Activated CD8-positive, alpha-beta memory T cell treated with anti-CD3 and anti-CD28 coated beads, Interleukin-2, amount 50 U/mL, for 1 hour (primary cell): ENCODE data around the gene TMEM130.

Experiments used
- DNase-seq: peaks from one replicate; pipeline ENCODE4 v3.0.0-alpha.2; 2020; ENCODE audit errors: extremely low read depth

TMEM130 gene

GRCh38 chr7:98841179-98841997 lies 28.4 kb downstream of the TMEM130 start:
- DNase-seq: peak; percentile 24

GRCh38 chr7:98840722-98841121 lies 29.1 kb downstream of the TMEM130 start:
- DNase-seq: no peak

- DNase-seq: no peak
Measured at GRCh38 chr7:98840096-98840495, 29.7 kb downstream of the TMEM130 start.

GRCh38 chr7:98837630-98837972 lies 32.2 kb downstream of the TMEM130 start:
- DNase-seq: no peak

- no peak for DNase-seq
Measured at GRCh38 chr7:98836811-98837629, 32.8 kb downstream of the TMEM130 start.

- no peak for DNase-seq
Measured at GRCh38 chr7:98834949-98835348, 34.9 kb downstream of the TMEM130 start.

GRCh38 chr7:98833022-98833421 lies 36.8 kb downstream of the TMEM130 start:
- DNase-seq: no peak

GRCh38 chr7:98831641-98832221 lies 38.1 kb downstream of the TMEM130 start:
- no peak for DNase-seq

GRCh38 chr7:98830972-98831548 lies 38.8 kb downstream of the TMEM130 start:
- no peak for DNase-seq

GRCh38 chr7:98828368-98828767 lies 41.4 kb downstream of the TMEM130 start:
- no peak for DNase-seq

- no peak for DNase-seq
Measured at GRCh38 chr7:98827258-98827657, 42.6 kb downstream of the TMEM130 start.

- DNase-seq: no peak
Measured at GRCh38 chr7:98826811-98827231, 43.0 kb downstream of the TMEM130 start.

GRCh38 chr7:98826387-98826786 lies 43.4 kb downstream of the TMEM130 start:
- DNase-seq: no peak

- no peak for DNase-seq
Measured at GRCh38 chr7:98823226-98823625, 46.6 kb downstream of the TMEM130 start.

GRCh38 chr7:98821348-98821747 lies 48.5 kb downstream of the TMEM130 start:
- DNase-seq: no peak

- DNase-seq: no peak
Measured at GRCh38 chr7:98816967-98817710, 52.7 kb downstream of the TMEM130 start.

GRCh38 chr7:98816241-98816640 lies 53.6 kb downstream of the TMEM130 start:
- no peak for DNase-seq

GRCh38 chr7:98815313-98815712 lies 54.5 kb downstream of the TMEM130 start:
- no peak for DNase-seq

GRCh38 chr7:98811299-98811698 lies 58.5 kb downstream of the TMEM130 start:
- no peak for DNase-seq

GRCh38 chr7:98810153-98810802 lies 59.5 kb downstream of the TMEM130 start:
- no peak for DNase-seq
